Neural cell (in vitro differentiated cells): ENCODE results near the gene SLC5A9. TPM values are rescaled to one million over a fixed set of nuclear protein-coding genes. Genes with fewer than 3 reads are reported as not detected.

Source experiments
- H2AFZ ChIP-seq: fragments of 200-600, 300-800 bp; sonication (generic), shearing (Covaris generic); 2 replicates; pipeline ENCODE4 v1.6.0; 2014; ENCODE audit warnings: low read depth, mild to moderate bottlenecking, antibody characterized with exemption, low read length, moderate library complexity
- H3F3A ChIP-seq: fragments of 200-600 bp; shearing (Covaris generic); 2 replicates; pipeline ENCODE4 v1.6.1; 2016; ENCODE audit warnings: mild to moderate bottlenecking, moderate library complexity, mixed read lengths, antibody characterized with exemption, low read length; ENCODE audit not compliant: insufficient read depth, poor library complexity, severe bottlenecking
- H3K27ac ChIP-seq: fragments of 200-600, 300-800 bp; sonication (generic), shearing (Covaris generic); 2 replicates; pipeline ENCODE4 v1.5.1; 2014; ENCODE audit warnings: mild to moderate bottlenecking, low read length, moderate library complexity
- H3K27me3 ChIP-seq: fragments of 300-800, 200-600 bp; sonication (generic), shearing (Covaris generic); 2 replicates; pipeline ENCODE4 v1.6.0; 2014; ENCODE audit warnings: mild to moderate bottlenecking, low read depth, low read length, moderate library complexity; ENCODE audit not compliant: insufficient read depth
- H3K36me3 ChIP-seq: fragments of 300-800, 200-600 bp; sonication (generic), shearing (Covaris generic); 2 replicates; pipeline ENCODE4 v1.5.1; 2014; ENCODE audit warnings: mild to moderate bottlenecking, antibody characterized with exemption, low read length, moderate library complexity; ENCODE audit not compliant: insufficient read depth
- H3K4me2 ChIP-seq: fragments of 300-800, 200-600 bp; sonication (generic), shearing (Covaris generic); 2 replicates; pipeline ENCODE4 v1.6.0; 2014; ENCODE audit warnings: mild to moderate bottlenecking, low read length
- H3K4me3 ChIP-seq: fragments of 300-800, 200-600 bp; sonication (generic), shearing (Covaris generic); 2 replicates; pipeline ENCODE4 v1.5.1; 2014; ENCODE audit warnings: mild to moderate bottlenecking, low read length, moderate library complexity
- H3K79me2 ChIP-seq: fragments of 200-600 bp; shearing (Covaris generic); replicated peaks from 2 replicates; pipeline ENCODE4 v1.6.0; 2014; ENCODE audit warnings: mild to moderate bottlenecking, low read length, moderate library complexity; ENCODE audit not compliant: insufficient read depth
- H3K9ac ChIP-seq: fragments of 300-800, 200-600 bp; sonication (generic), shearing (Covaris generic); 2 replicates; pipeline ENCODE4 v1.6.1; 2016; ENCODE audit warnings: mild to moderate bottlenecking, low read length, mixed read lengths
- H3K9me2 ChIP-seq: fragments of 200-600 bp; shearing (Covaris generic); 2 replicates; pipeline ENCODE4 v1.6.1; 2016; ENCODE audit warnings: mild to moderate bottlenecking, low read length, mixed read lengths; ENCODE audit not compliant: insufficient read depth
- H3K9me3 ChIP-seq: fragments of 200-600, 300-800 bp; sonication (generic), shearing (Covaris generic); 2 replicates; pipeline ENCODE4 v1.6.1; 2016; ENCODE audit warnings: mild to moderate bottlenecking, mixed run types, low read length, moderate library complexity, mixed read lengths
- H4K20me1 ChIP-seq: fragments of 200-600 bp; shearing (Covaris generic); 2 replicates; pipeline ENCODE4 v1.6.1; 2016; ENCODE audit warnings: mild to moderate bottlenecking, mixed run types; ENCODE audit not compliant: insufficient read depth
- CTCF ChIP-seq: fragments of 450-650 bp; IDR thresholded peaks from 2 replicates; pipeline ENCODE4 v1.5.1; 2014; ENCODE audit warnings: antibody characterized with exemption, mild to moderate bottlenecking, moderate library complexity; ENCODE audit not compliant: poor library complexity, severe bottlenecking
- EP300 ChIP-seq: fragments of 450-650 bp; conservative IDR thresholded peaks from 2 replicates; pipeline ENCODE4 v1.6.1; 2014; ENCODE audit warnings: antibody characterized with exemption, mild to moderate bottlenecking, moderate library complexity; ENCODE audit not compliant: poor library complexity, severe bottlenecking
- EZH2 ChIP-seq: fragments of 200-600, 300-800 bp; shearing (Covaris generic), sonication (generic); IDR thresholded peaks from 2 replicates; pipeline ENCODE4 v1.6.1; 2014; ENCODE audit warnings: antibody characterized with exemption, low read length, borderline replicate concordance, mild to moderate bottlenecking; ENCODE audit not compliant: insufficient read depth, poor library complexity, severe bottlenecking
- MXI1 ChIP-seq: fragments of 450-650 bp; conservative IDR thresholded peaks from 2 replicates; pipeline ENCODE4 v1.6.1; 2014; ENCODE audit warnings: antibody characterized with exemption, mild to moderate bottlenecking; ENCODE audit not compliant: poor library complexity, severe bottlenecking
- POLR2AphosphoS5 ChIP-seq: IDR thresholded peaks from 2 replicates; pipeline ENCODE4 v1.6.1; 2012
- RAD21 ChIP-seq: fragments of 450-650 bp; conservative IDR thresholded peaks from 2 replicates; pipeline ENCODE4 v1.6.1; 2014; ENCODE audit warnings: antibody characterized with exemption, mild to moderate bottlenecking, moderate library complexity
- REST ChIP-seq: IDR thresholded peaks from 2 replicates; pipeline ENCODE4 v1.6.1; 2012; ENCODE audit warnings: borderline replicate concordance
- SMC3 ChIP-seq: fragments of 450-650 bp; conservative IDR thresholded peaks from 2 replicates; pipeline ENCODE4 v1.6.1; 2014; ENCODE audit warnings: antibody characterized with exemption, mild to moderate bottlenecking, moderate library complexity; ENCODE audit not compliant: poor library complexity
- TAF1 ChIP-seq: IDR thresholded peaks from 2 replicates; pipeline ENCODE4 v1.6.1; 2012; ENCODE audit warnings: low read depth
- polyA plus RNA-seq: library from polyadenylated mRNA; depleted of rRNA; stranded (reverse); fragments of >200 nt; gene quantifications from 2 replicates; pipeline ENCODE4 v1.2.3, GENCODE V29; 2014

The SLC5A9 gene
- polyA plus RNA-seq, 1 donor from 2014 or later, result not detected

GRCh38 chr1:48246727-48247126, 24.2 kb downstream of the SLC5A9 start (continued):
- TF ChIP-seq REST (no peak), POLR2AphosphoS5 (no peak)

GRCh38 chr1:48248356-48248755, 25.8 kb downstream of the SLC5A9 start:
- no peaks in the 10 kb centered on the region for H3K36me3 ChIP-seq
- no peak overlapping the region for H3K4me3 ChIP-seq
- no peaks in the 10 kb centered on the region for H3F3A ChIP-seq
- no peak overlapping the region for H3K27ac ChIP-seq
- H3K9me2 ChIP-seq, result no peaks in the 10 kb centered on the region
- no peak overlapping the region for H2AFZ ChIP-seq
- TF ChIP-seq TAF1 (no peak), POLR2AphosphoS5 (no peak), CTCF (no peak), REST (no peak)
- no peak overlapping the region for H3K9ac ChIP-seq
- no peak overlapping the region for H3K4me2 ChIP-seq
- no peaks in the 10 kb centered on the region for H3K9me3 ChIP-seq
- H3K79me2 ChIP-seq, result no peaks in the 10 kb centered on the region
- H4K20me1 ChIP-seq, result no peaks in the 10 kb centered on the region
- no peaks in the 10 kb centered on the region for H3K27me3 ChIP-seq

- no peak overlapping the region for H2AFZ ChIP-seq
- no peaks in the 10 kb centered on the region for H3K79me2 ChIP-seq
- H3F3A ChIP-seq, result no peaks in the 10 kb centered on the region
- no peak overlapping the region for H3K4me3 ChIP-seq
- no peaks in the 10 kb centered on the region for H3K9me2 ChIP-seq
- TF ChIP-seq TAF1 (no peak), POLR2AphosphoS5 (no peak), RAD21 (no peak), CTCF (no peak), REST (no peak), EZH2 (no peak), SMC3 (no peak), MXI1 (no peak), EP300 (no peak)
- no peak overlapping the region for H3K4me2 ChIP-seq
- no peak overlapping the region for H3K9ac ChIP-seq
- no peaks in the 10 kb centered on the region for H3K36me3 ChIP-seq
- H4K20me1 ChIP-seq, result no peaks in the 10 kb centered on the region
- H3K9me3 ChIP-seq, result no peaks in the 10 kb centered on the region
- H3K27ac ChIP-seq, result no peak overlapping the region
- no peaks in the 10 kb centered on the region for H3K27me3 ChIP-seq
Measured at GRCh38 chr1:48249868-48250267, 27.4 kb downstream of the SLC5A9 start.
